ENCODE data around the gene EEF1AKMT1.

Gene EEF1AKMT1

DNA sequence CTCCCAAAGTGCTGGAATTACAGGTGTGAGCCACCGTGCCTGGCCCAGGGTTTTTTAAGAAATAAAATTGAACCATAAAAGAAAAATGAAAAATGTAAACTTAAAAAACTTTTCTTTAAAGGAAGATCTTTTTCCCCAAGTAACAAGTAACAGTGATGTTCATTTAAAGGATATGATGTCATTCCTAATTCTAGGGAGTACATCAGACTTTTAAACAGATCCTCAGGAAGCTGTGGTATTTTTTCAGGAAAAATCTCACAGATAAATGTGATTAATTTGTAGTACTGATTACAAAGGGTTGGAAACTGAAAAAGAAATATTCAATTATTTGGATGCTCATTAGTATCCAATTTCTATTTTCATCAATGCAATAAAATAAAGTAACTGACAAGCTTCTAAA, 14.6 kb upstream of the EEF1AKMT1 start:
- Histone ChIP-seq H3K4me3 (replicated peaks; ENCODE audit: low read depth, low read length) (no peak overlapping the region), H3K27me3 (replicated peaks; ENCODE audit: control insufficient read depth, insufficient read depth, low read length) (no peaks in the 10 kb centered on the region), H3K36me3 (ENCODE audit: control insufficient read depth, insufficient read depth, low read length) (peaks cover 6% of the 10 kb centered on the region)
- TF ChIP-seq, protein P1, sequence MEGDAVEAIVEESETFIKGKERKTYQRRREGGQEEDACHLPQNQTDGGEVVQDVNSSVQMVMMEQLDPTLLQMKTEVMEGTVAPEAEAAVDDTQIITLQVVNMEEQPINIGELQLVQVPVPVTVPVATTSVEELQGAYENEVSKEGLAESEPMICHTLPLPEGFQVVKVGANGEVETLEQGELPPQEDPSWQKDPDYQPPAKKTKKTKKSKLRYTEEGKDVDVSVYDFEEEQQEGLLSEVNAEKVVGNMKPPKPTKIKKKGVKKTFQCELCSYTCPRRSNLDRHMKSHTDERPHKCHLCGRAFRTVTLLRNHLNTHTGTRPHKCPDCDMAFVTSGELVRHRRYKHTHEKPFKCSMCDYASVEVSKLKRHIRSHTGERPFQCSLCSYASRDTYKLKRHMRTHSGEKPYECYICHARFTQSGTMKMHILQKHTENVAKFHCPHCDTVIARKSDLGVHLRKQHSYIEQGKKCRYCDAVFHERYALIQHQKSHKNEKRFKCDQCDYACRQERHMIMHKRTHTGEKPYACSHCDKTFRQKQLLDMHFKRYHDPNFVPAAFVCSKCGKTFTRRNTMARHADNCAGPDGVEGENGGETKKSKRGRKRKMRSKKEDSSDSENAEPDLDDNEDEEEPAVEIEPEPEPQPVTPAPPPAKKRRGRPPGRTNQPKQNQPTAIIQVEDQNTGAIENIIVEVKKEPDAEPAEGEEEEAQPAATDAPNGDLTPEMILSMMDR (IDR thresholded peaks at IDR 0.05; ENCODE audit: insufficient read depth, low read length, poor library complexity, severe bottlenecking): no peak
- DNase-seq (ENCODE audit: extremely low read depth, insufficient read length): no peak

DNA sequence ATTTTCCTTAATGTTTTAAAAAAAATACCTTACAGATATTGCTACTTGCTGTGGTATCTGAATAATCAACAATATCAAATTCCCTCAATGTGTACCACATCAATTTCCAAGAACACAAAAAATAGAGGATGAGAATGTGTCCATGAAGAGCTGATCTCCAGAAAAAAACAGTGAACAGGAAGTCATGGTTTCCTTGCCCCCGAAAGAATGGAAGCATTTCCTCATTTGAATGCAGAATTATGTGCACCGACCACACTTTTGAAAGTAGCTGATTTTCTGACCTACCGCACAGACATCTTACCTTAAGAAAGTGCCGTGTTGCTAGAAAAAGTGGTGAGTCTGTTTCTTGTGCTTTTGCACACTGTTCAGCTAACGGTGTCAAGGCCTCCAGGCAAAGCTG, 13.4 kb upstream of the EEF1AKMT1 start:
- Histone ChIP-seq H3K27me3 (replicated peaks; ENCODE audit: control insufficient read depth, insufficient read depth, low read length) (no peaks in the 10 kb centered on the region), H3K36me3 (ENCODE audit: control insufficient read depth, insufficient read depth, low read length) (peaks cover 6% of the 10 kb centered on the region), H3K4me3 (replicated peaks; ENCODE audit: low read depth, low read length) (no peak overlapping the region)
- TF ChIP-seq, protein P1 (IDR thresholded peaks at IDR 0.05; ENCODE audit: insufficient read depth, low read length, poor library complexity, severe bottlenecking): no peak
- no peak for DNase-seq (ENCODE audit: extremely low read depth, insufficient read length)

DNA sequence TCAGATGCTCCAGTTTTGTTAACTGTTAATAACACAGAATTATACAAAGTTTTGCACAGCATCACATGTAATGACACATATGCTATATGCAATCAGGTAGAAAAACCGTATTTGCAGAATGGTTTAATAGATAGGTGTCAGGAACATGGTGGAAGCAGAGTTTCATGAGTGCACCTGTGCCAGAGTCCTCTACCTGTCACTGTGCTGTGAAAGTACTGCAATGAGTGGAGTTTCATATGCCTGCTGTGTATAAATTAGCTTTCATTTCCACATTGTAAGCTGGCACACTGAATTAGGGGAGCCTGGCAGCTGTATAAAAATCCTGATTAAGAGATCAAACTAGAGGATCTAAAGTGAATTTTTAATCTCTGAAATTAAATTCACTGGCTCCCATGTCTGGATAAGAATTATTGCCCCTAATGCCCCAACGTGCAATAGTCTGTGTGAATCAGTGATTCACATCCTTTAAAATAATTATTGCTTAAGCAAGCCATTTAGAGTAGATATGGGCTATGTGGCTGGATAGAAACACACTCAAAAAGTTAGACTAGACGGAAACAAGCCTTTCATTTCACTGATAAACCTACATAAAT, 8.5 kb upstream of the EEF1AKMT1 start:
- DNase-seq (ENCODE audit: extremely low read depth, insufficient read length): peak; percentile 11
- H3K27me3 ChIP-seq (replicated peaks; ENCODE audit: control insufficient read depth, insufficient read depth, low read length): no peaks in the 10 kb centered on the region
- H3K36me3 ChIP-seq (ENCODE audit: control insufficient read depth, insufficient read depth, low read length): peaks cover 4% of the 10 kb centered on the region
- TF ChIP-seq, protein P1 (IDR thresholded peaks at IDR 0.05; ENCODE audit: insufficient read depth, low read length, poor library complexity, severe bottlenecking): no peak
- H3K4me3 ChIP-seq (replicated peaks; ENCODE audit: low read depth, low read length): no peak overlapping the region

- Histone ChIP-seq H3K4me3 (replicated peaks; ENCODE audit: low read depth, low read length) (no peak overlapping the region), H3K27me3 (replicated peaks; ENCODE audit: control insufficient read depth, insufficient read depth, low read length) (no peaks in the 10 kb centered on the region), H3K36me3 (ENCODE audit: control insufficient read depth, insufficient read depth, low read length) (peaks cover 4% of the 10 kb centered on the region)
- no peak for DNase-seq (ENCODE audit: extremely low read depth, insufficient read length)
- TF ChIP-seq, protein P1 (IDR thresholded peaks at IDR 0.05; ENCODE audit: insufficient read depth, low read length, poor library complexity, severe bottlenecking): no peak
Observed at GRCh38 chr13:20780317-20780716, 6.6 kb upstream of the EEF1AKMT1 start.

GRCh38 chr13:20779405-20779804, 5.6 kb upstream of the EEF1AKMT1 start:
- Histone ChIP-seq H3K36me3 (ENCODE audit: control insufficient read depth, insufficient read depth, low read length) (peaks cover 2% of the 10 kb centered on the region; the same call in 1 of the 2 replicates), H3K27me3 (replicated peaks; ENCODE audit: control insufficient read depth, insufficient read depth, low read length) (no peaks in the 10 kb centered on the region), H3K4me3 (replicated peaks; ENCODE audit: low read depth, low read length) (no peak overlapping the region)
- no peak for DNase-seq (ENCODE audit: extremely low read depth, insufficient read length)
- TF ChIP-seq, protein P1 (IDR thresholded peaks at IDR 0.05; ENCODE audit: insufficient read depth, low read length, poor library complexity, severe bottlenecking): no peak

DNA sequence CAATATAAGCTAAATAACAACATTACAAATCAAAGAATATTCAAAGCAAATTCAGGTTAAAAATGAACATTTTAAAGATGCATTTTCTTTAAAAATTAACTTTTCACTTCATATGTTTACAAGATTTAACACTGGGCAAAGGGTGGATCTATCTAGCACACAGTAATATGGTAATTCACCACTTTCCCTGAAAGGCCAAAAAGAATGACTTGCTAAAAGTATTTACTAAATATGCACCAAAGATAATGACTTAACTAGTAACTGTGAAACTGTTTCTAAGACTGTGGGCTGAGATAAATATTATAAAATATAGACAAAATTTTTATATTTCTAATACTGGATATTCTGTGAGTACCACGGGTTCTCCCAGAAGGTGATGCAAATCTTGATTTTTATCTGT, 4.5 kb upstream of the EEF1AKMT1 start:
- TF ChIP-seq, protein P1 (IDR thresholded peaks at IDR 0.05; ENCODE audit: insufficient read depth, low read length, poor library complexity, severe bottlenecking): no peak
- DNase-seq (ENCODE audit: extremely low read depth, insufficient read length): no peak
- no peaks in the 10 kb centered on the region for H3K27me3 ChIP-seq (replicated peaks; ENCODE audit: control insufficient read depth, insufficient read depth, low read length)
- no peaks in the 10 kb centered on the region for H3K36me3 ChIP-seq (ENCODE audit: control insufficient read depth, insufficient read depth, low read length)
- H3K4me3 ChIP-seq (replicated peaks; ENCODE audit: low read depth, low read length): no peak overlapping the region

Measured in GM06990 (cell line).